ENCODE results near the gene KLK11.

GRCh38 chr19:51075998-51076397, 49.6 kb upstream of the KLK11 start:
- TF ChIP-seq CTCF (IDR thresholded peaks at IDR 0.05) (no peak), POLR2A (IDR thresholded peaks at IDR 0.05) (no peak)
